HG02759 (cell line): ENCODE results near the gene DPH1.

Source experiments
- ATAC-seq: cut with Tn5 transposase; IDR thresholded peaks from one replicate; pipeline ENCODE4 v1.9.1; 2021; ENCODE audit warnings: mild to moderate bottlenecking, moderate library complexity; ENCODE audit not compliant: unreplicated experiment

DPH1 gene

DNA sequence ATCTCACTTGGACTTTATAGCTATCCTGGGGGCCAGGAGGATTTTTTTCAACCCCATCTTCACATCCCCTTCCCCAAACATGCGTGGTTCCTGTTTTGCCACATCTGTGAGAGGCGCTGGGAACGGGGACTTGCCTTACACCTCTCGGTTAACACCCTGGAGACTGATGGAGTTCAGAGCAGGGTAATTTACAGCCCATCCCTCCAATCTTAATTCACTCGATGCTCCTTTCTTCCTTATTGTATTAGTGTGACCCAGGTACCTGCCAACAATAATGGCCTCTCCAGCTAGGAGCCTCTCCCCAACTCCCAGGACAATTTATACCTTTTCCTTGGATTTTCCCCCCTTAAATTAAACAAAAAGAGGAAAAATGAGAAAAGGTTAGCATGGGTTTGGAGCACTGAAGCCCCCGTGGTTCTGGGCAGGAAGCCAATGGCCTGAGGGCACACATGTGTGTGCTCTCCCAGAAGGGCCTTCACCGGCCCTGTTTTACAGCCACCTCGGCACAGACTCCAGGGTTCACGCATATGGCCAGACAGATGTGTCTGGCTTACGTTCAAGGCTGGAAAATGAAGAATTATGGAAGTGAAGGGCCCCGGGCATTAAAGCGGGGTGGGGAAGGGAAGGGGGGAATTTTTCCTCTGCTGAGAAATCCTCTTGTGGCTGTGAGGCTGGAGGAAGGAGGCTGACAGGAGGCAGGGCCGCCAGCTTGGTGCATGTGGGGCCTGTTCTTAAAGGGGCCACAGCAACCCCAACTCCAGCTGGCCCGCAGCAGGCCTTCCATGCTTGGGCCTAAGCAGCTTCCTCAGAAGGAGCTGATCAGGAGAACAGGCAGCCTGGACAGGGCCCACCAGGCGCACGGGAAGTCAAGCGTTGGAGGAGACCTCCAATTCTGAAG, 46.4 kb downstream of the DPH1 start:
- ATAC-seq, result no peak

GRCh38 chr17:2077040-2077439, 47.1 kb downstream of the DPH1 start:
- ATAC-seq, result no peak

- ATAC-seq, result no peak
These were observed 51.6 kb downstream of the DPH1 start for GRCh38 chr17:2081564-2081963.

- ATAC-seq, result no peak
These were observed 52.2 kb downstream of the DPH1 start for GRCh38 chr17:2082003-2082781.

DNA sequence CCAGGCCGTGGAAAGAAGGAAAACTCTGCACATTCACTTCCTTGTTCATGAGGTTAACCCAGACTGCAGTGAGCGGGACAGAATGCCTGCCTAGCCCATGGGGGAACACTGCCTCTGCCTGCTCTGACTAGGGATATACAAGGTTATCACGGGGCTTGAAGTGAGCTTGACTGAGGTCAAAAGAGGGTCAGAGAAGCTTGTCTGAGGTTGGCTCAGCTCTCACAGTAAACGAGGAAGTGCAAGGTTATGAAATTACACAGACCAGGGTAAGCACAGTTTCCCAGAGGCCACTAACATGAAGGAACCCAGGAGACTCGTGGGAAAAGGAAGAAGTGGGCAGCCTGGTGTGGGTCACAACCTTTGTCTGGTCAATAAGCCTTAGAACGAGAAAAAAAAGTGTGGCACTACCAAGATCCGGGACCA, 53.7 kb downstream of the DPH1 start:
- ATAC-seq, result peak; percentile 53

- peak; percentile 20 for ATAC-seq
These were observed 54.2 kb downstream of the DPH1 start for GRCh38 chr17:2084036-2084765.

GRCh38 chr17:2084766-2085647, 55.1 kb downstream of the DPH1 start:
- ATAC-seq, result no peak

DNA sequence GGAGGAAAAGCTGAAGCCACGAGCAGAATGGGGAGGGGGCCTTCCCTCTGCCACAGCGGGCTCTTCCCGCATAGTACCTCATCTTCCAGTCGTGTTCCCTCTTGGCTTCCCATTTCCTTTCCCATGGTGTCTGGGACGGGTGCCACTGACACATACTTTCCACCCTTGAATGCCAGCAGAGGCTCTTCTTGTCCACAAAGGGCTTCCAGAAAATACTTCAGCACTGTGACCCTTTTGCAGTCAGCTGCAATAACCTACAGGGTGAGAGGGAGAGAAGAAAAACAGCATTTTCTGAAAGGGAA, 55.6 kb downstream of the DPH1 start:
- ATAC-seq, result no peak

DNA sequence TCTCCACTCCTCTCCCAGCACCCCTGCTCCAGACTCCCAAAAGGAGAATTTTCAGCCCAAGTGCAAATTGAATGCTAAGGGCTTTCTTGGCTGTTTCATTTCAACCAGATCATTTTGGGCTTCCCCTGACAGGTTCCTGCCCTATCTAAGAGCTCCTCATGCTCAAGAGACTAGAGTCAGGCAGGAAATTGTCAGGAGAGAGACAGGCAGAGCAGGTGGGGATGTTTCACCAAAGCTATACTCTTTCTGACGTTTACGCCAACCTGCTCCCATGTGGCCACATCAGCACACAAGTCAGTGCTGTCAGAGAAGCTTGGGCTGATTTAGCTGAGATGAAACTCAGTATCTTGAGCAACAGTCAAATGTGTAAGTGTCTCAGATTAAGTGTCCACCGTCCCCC, 56.4 kb downstream of the DPH1 start:
- ATAC-seq, result no peak

DNA sequence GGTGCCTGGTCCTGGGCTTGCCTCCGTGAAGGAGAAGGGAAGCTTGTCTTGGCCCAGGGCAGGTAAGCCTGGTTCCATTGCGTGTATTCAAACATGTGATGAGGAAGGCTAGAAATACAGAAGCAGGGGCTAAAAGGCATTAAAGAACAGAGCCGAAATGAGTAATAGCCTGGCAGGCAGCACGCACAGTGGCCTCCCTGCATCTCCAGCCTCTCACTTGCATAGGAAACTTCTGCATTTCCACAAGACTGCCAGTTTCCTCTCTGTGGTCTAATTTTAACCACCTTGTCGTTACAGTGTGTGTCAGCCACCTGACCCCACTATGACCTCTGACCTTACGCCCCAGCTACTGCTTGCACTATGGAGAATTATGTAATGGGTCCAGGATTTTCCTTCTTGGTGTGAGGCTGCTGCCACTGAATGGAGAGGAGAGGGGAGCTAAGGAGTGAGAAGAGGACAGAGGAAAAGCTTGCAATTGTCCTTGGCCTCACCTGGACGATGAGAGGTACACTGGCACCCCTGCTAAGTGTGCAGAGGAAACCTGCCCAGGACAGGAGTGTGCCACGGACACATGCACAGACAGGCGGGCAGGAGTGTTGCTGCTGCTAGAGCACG, 57.8 kb downstream of the DPH1 start:
- peak; percentile 44 for ATAC-seq

DNA sequence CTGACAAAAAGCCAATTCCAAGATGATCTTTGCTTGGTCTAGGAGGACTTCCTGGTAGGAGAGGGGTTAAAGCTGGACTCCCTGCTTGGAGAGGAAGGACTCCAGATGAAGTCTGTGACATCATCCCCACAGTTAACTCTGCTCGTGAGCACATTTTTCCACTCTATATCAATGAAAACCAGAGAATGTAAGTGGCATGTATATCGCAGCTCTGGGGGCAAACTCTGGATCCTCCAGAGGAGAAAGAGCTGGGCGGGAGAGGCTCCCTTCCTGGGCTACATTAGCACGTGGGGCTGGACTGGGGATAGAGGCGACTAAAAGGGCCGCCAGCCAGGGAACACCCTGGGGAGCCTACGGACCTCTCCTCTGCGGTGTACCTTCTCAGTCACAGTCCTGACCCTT, 59.1 kb downstream of the DPH1 start:
- peak; percentile 28 for ATAC-seq

- no peak for ATAC-seq
These were observed 60.3 kb downstream of the DPH1 start for GRCh38 chr17:2090210-2090641.

DNA sequence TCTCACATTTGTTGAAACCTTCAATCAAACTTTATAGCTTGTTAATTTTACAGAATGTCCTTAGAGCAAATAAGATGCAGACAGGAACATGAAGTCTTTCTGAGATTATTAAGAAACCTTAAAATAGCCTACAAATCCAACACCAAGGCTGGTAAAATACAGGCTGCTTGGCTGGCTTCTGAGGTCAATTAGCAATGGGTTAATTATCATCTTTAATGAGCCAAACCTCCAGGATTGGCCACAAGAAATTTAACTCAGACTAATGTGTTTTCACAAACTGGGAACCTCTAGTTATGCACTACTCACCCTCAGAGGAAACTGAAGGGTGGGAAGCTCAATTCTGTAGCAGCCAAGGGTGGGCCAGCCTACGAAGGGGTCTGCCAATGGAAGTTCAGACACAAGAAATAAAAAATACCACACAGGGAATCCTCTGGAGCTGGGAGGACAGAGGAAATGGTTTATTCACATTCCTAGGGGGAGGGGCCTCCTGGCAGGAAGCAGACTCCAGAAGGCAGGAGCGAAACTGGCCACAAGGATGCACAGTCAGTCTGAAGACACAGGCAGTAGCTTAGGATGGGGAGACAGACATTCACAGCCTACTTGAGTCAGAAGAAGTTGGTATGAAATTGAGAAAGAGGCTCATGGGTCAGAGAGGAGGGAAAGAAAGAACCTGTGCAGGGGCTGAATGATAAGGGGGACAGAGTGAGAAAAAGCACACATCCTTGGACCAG, 61.0 kb downstream of the DPH1 start:
- no peak for ATAC-seq

- ATAC-seq, result no peak
These were observed 62.3 kb downstream of the DPH1 start for GRCh38 chr17:2092253-2092652.

DNA sequence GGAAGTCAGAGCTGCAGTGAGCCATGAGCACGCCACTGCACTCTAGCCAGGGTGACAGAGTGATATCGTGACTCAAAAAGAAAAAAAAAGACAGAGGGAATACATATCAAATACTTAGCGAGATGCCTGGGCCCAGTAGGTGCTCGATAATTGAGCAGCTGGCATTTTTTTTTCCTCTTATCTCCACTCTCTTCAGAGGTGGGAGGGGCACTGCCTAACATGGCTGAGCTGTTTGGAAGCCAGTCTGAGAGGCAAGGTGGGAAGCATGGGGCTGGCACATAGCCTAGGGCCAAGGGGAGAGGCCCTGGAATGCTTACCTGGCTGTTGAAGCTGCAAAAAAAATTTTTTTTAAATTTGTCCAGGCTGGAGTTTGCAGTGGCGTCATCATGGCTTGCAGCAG, 63.4 kb downstream of the DPH1 start:
- ATAC-seq, result no peak
